HepG2 (cell line): ENCODE results near the gene ARL2. TPM values are rescaled to one million over a fixed set of nuclear protein-coding genes. Genes with fewer than 3 reads are reported as not detected.

Experiments
- CCAR2 ChIP-seq: fragments of 200-400 bp; formaldehyde crosslinking; optimal IDR thresholded peaks from 2 replicates; pipeline ENCODE3; 2018; ENCODE audit warnings: low read depth, mild to moderate bottlenecking, low read length, moderate library complexity
- DDIT3 ChIP-seq: sonication (generic); formaldehyde crosslinking; IDR thresholded peaks from 2 replicates; pipeline ENCODE4 v1.4.0; 2020; ENCODE audit warnings: mild to moderate bottlenecking, missing genetic modification reagents
- EHMT2 ChIP-seq: fragments of 200-600 bp; sonication (generic); IDR thresholded peaks from 2 replicates; pipeline ENCODE4 v1.7.0; 2017; ENCODE audit warnings: antibody characterized with exemption, low read depth, low read length, borderline replicate concordance
- FIP1L1 ChIP-seq: fragments of 200-400 bp; formaldehyde crosslinking; IDR thresholded peaks from 2 replicates; pipeline ENCODE4 v1.6.1; 2018; ENCODE audit warnings: low read depth, mild to moderate bottlenecking, low read length, moderate library complexity, borderline replicate concordance; ENCODE audit not compliant: insufficient read depth
- GZF1 ChIP-seq: sonication (generic); formaldehyde crosslinking; IDR thresholded peaks from 2 replicates; pipeline ENCODE4 v1.5.1; 2020; ENCODE audit warnings: mild to moderate bottlenecking, missing genetic modification reagents
- IKZF4 ChIP-seq: sonication (generic); formaldehyde crosslinking; IDR thresholded peaks from 2 replicates; pipeline ENCODE4 v1.5.1; 2020; ENCODE audit warnings: borderline replicate concordance, mild to moderate bottlenecking, low read depth, missing genetic modification reagents; ENCODE audit errors: not compliant biosample characterization
- ISL2 ChIP-seq: sonication (generic); formaldehyde crosslinking; IDR thresholded peaks from 2 replicates; pipeline ENCODE4 v1.5.0; 2020; ENCODE audit warnings: missing genetic modification reagents
- KDM5B ChIP-seq: sonication (generic); formaldehyde crosslinking; IDR thresholded peaks from 2 replicates; pipeline ENCODE4 v1.4.0; 2020; ENCODE audit warnings: missing genetic modification reagents, mild to moderate bottlenecking, borderline replicate concordance
- LCORL ChIP-seq, 2 experiments: fragments of 450-650 bp in 1 of 2; sonication (generic) in 1 of 2; formaldehyde crosslinking in 1 of 2; IDR thresholded peaks; 2 replicates each; pipeline versions ENCODE4 v1.5.0 to v1.6.1; 2017 to 2020; ENCODE audit warnings: antibody characterized with exemption in 1 of 2, missing genetic modification reagents in 1 of 2
- PBX3 ChIP-seq: sonication (generic); formaldehyde crosslinking; IDR thresholded peaks from 2 replicates; pipeline ENCODE4 v1.8.1; 2023; ENCODE audit warnings: missing genetic modification reagents, inconsistent platforms, borderline replicate concordance
- RARG ChIP-seq: sonication (generic); formaldehyde crosslinking; IDR thresholded peaks from 2 replicates; pipeline ENCODE4 v1.4.0; 2020; ENCODE audit warnings: low read depth, mild to moderate bottlenecking, missing genetic modification reagents
- RFX5 ChIP-seq: IDR thresholded peaks from 2 replicates; pipeline ENCODE4 v1.6.1; 2011; ENCODE audit warnings: low read depth, low read length, improper control_type of control experiment
- SP4 ChIP-seq: sonication (generic); formaldehyde crosslinking; IDR thresholded peaks from 2 replicates; pipeline ENCODE4 v1.8.1; 2023; ENCODE audit warnings: mild to moderate bottlenecking, missing genetic modification reagents
- ZBTB10 ChIP-seq: sonication (generic); formaldehyde crosslinking; IDR thresholded peaks from 2 replicates; pipeline ENCODE4 v1.4.0; 2020; ENCODE audit warnings: missing genetic modification reagents, borderline replicate concordance
- ZNF160 ChIP-seq: sonication (generic); formaldehyde crosslinking; IDR thresholded peaks from 2 replicates; pipeline ENCODE4 v1.8.0; 2022; ENCODE audit warnings: mild to moderate bottlenecking, inconsistent platforms, missing genetic modification reagents
- ZNF234 ChIP-seq: sonication (generic); formaldehyde crosslinking; conservative IDR thresholded peaks from 2 replicates; pipeline ENCODE4 v1.5.1; 2020; ENCODE audit warnings: mild to moderate bottlenecking, missing genetic modification reagents
- ZNF24 ChIP-seq: fragments of 450-650 bp; IDR thresholded peaks from 2 replicates; pipeline ENCODE4 v1.6.1; 2017; ENCODE audit warnings: antibody characterized with exemption, mild to moderate bottlenecking
- ZNF251 ChIP-seq: sonication (generic); formaldehyde crosslinking; IDR thresholded peaks from 2 replicates; pipeline ENCODE4 v1.9.0; 2021; ENCODE audit warnings: mild to moderate bottlenecking, missing genetic modification reagents
- ZNF446 ChIP-seq: sonication (generic); formaldehyde crosslinking; IDR thresholded peaks from 2 replicates; pipeline ENCODE4 v1.5.0; 2020; ENCODE audit warnings: mild to moderate bottlenecking, missing genetic modification reagents
- ZNF496 ChIP-seq: sonication (generic); formaldehyde crosslinking; IDR thresholded peaks from 2 replicates; pipeline ENCODE4 v1.8.1; 2023; ENCODE audit warnings: mild to moderate bottlenecking, moderate library complexity, missing genetic modification reagents; ENCODE audit not compliant: insufficient replicate concordance
- ZNF619 ChIP-seq: sonication (generic); formaldehyde crosslinking; IDR thresholded peaks from 2 replicates; pipeline ENCODE4 v1.4.0; 2020; ENCODE audit warnings: mild to moderate bottlenecking, missing genetic modification reagents
- ZNF740 ChIP-seq: sonication (generic); formaldehyde crosslinking; IDR thresholded peaks from 2 replicates; pipeline ENCODE4 v1.4.0; 2020; ENCODE audit warnings: missing genetic modification reagents
- polyA plus RNA-seq, 8 experiments: library from polyadenylated mRNA; depleted of rRNA in 3 of 8; stranded (reverse) in 7 of 8; unstranded in 1 of 8; fragments of >200 nt; fragmentation: Illumina TruSeq in 4 of 8; extraction: Trizol in 4 of 8; gene quantifications; 2 replicates each; pipeline versions ENCODE4 v1.2.1 to v1.2.3, GENCODE V29; 2011 to 2016; ENCODE audit warnings: low read depth in 4 of 8, missing spikeins in 1 of 8, mixed read lengths in 1 of 8; ENCODE audit not compliant: insufficient read depth in 1 of 8
- total RNA-seq, 5 experiments: library from RNA; depleted of rRNA; stranded (reverse); fragments of >200 nt; fragmentation: Illumina TruSeq; extraction: Trizol; gene quantifications; 2 replicates each; pipeline ENCODE4 v1.2.3, GENCODE V29; 2016; ENCODE audit warnings: low read depth in 1 of 5

ARL2 gene
- total and polyA plus RNA-seq, 2 of the 13 experiments (the other 11 are each of a cell fraction or from before 2014, with no cell fraction given) = 82.9 to 84.4 TPM

GRCh38 chr11:65013888-65014725 is at the start of gene ARL2 (continued):
- peak; percentile 56; the same call in 1 of the 2 replicates for TF ChIP-seq ZBTB10 (CRISPR knock-in tag)
- no peak for TF ChIP-seq RARG (CRISPR knock-in tag)
- TF ChIP-seq SP4 (CRISPR knock-in tag) = peak; percentile 61; the same call in 1 of the 2 replicates
- TF ChIP-seq PBX3 = no peak
- TF ChIP-seq GZF1 (CRISPR knock-in tag) = no peak
- no peak for TF ChIP-seq ZNF446
- TF ChIP-seq DDIT3 (CRISPR knock-in tag) = no peak
- no peak for TF ChIP-seq RFX5
- TF ChIP-seq ISL2 (CRISPR knock-in tag) = 0 out of 2 replicates have a peak, but pooled peaks have one; percentile 24
- no peak for TF ChIP-seq ZNF496 (CRISPR knock-in tag)
- TF ChIP-seq ZNF234 (CRISPR knock-in tag) = no peak
- no peak for TF ChIP-seq CCAR2
- 0 out of 2 replicates have a peak, but pooled peaks have one; percentile 44 for TF ChIP-seq ZNF160
- peak; percentile 70; the same call in 1 of the 2 replicates for TF ChIP-seq ZNF740 (CRISPR knock-in tag)
- peak; percentile 78 for TF ChIP-seq IKZF4 (CRISPR knock-in tag)
- peak; percentile 83 for TF ChIP-seq KDM5B
- peak; percentile 54; the same call in 1 of the 2 replicates for TF ChIP-seq ZNF619
- no peak for TF ChIP-seq LCORL (IDR thresholded peaks at IDR 0.05)
- TF ChIP-seq LCORL (CRISPR knock-in tag; IDR thresholded peaks at IDR 0.05) = peak; percentile 67; the same call in 1 of the 2 replicates
- TF ChIP-seq EHMT2 = no peak
- 0 out of 2 replicates have a peak, but pooled peaks have one; percentile 5 for TF ChIP-seq FIP1L1
- TF ChIP-seq ZNF24 = no peak
- TF ChIP-seq ZNF251 (CRISPR knock-in tag) = no peak
